ENCODE measurements around the gene RAB3GAP2. TPM values are rescaled to one million over a fixed set of nuclear protein-coding genes. Genes with fewer than 3 reads are reported as not detected.
"Not testable (repeated sequence)": the region's sequence is repeated elsewhere in the genome, so short reads cannot be mapped to it uniquely, and the experiment has no call there.

RAB3GAP2 gene
- total RNA-seq, 4 donors from 2014 or later = 37.0 to 53.1 (median 42.9) TPM

- H3K4me1 ChIP-seq = peaks cover 13 to 17% of the 10 kb centered on the region in 2 donors
- 92 to 96% methylated on average over 1 of the region's 1 CpG for WGBS, 2 donors
- no peak for TF ChIP-seq CTCF (IDR thresholded peaks at IDR 0.05)
- TF ChIP-seq POLR2A (IDR thresholded peaks at IDR 0.05) = no peak
- no peaks in the 10 kb centered on the region for H3K9me3 ChIP-seq
- DNase-seq = no peak
- H3K4me3 ChIP-seq (replicated peaks in 1 of 3) = no peak overlapping the region
- no peaks in the 10 kb centered on the region for H3K36me3 ChIP-seq
- H3K27me3 ChIP-seq = no peaks in the 10 kb centered on the region
- intact Hi-C loops (cut with DNase I) = no loop called here
- H3K27ac ChIP-seq = no peak overlapping the region
Measured at GRCh38 chr1:220224611-220225124, 47.6 kb downstream of the RAB3GAP2 start.

- no peak overlapping the region for H3K4me3 ChIP-seq (replicated peaks in 1 of 3)
Measured at GRCh38 chr1:220224033-220224432, 48.2 kb downstream of the RAB3GAP2 start.

GRCh38 chr1:220222939-220223338 is 49.3 kb downstream of the RAB3GAP2 start:
- TF ChIP-seq POLR2A (IDR thresholded peaks at IDR 0.05) (no peak), CTCF (IDR thresholded peaks at IDR 0.05) (no peak)

More at GRCh38 chr1:220224033-220224432, 48.2 kb downstream of the RAB3GAP2 start:
- peaks cover 15 to 17% of the 10 kb centered on the region in 2 donors for H3K4me1 ChIP-seq
- no peak for DNase-seq
- H3K9me3 ChIP-seq = no peaks in the 10 kb centered on the region
- H3K27ac ChIP-seq = no peak overlapping the region
- H3K36me3 ChIP-seq = no peaks in the 10 kb centered on the region
- 94 to 96% methylated on average over 2 of the region's 2 CpGs for WGBS, 2 donors
- intact Hi-C loops (cut with DNase I) = no loop called here
- TF ChIP-seq CTCF (IDR thresholded peaks at IDR 0.05) (no peak), POLR2A (IDR thresholded peaks at IDR 0.05) (no peak)
- H3K27me3 ChIP-seq = no peaks in the 10 kb centered on the region

GRCh38 chr1:220221670-220222069 is 50.6 kb downstream of the RAB3GAP2 start:
- intact Hi-C loops (cut with DNase I) = no loop called here
- no peak for DNase-seq
- Histone ChIP-seq H3K27ac (no peak overlapping the region), H3K4me3 (replicated peaks in 1 of 3) (no peak overlapping the region), H3K36me3 (no peaks in the 10 kb centered on the region), H3K4me1 (peaks cover 17 to 19% of the 10 kb centered on the region in 2 donors), H3K9me3 (no peaks in the 10 kb centered on the region), H3K27me3 (no peaks in the 10 kb centered on the region)
- TF ChIP-seq POLR2A (IDR thresholded peaks at IDR 0.05) = no peak
- TF ChIP-seq CTCF (IDR thresholded peaks at IDR 0.05) = no peak
- WGBS, 2 donors = 63 to 70% methylated on average over 3 of the region's 3 CpGs

More at GRCh38 chr1:220222939-220223338, 49.3 kb downstream of the RAB3GAP2 start:
- Histone ChIP-seq H3K4me3 (replicated peaks in 1 of 3) (no peak overlapping the region), H3K36me3 (no peaks in the 10 kb centered on the region), H3K9me3 (no peaks in the 10 kb centered on the region), H3K4me1 (peaks cover 17 to 19% of the 10 kb centered on the region in 2 donors), H3K27ac (no peak overlapping the region), H3K27me3 (no peaks in the 10 kb centered on the region)
- intact Hi-C loops (cut with DNase I) = no loop called here
- 86 to 93% methylated on average over 3 of the region's 3 CpGs for WGBS, 2 donors
- DNase-seq = no peak

GRCh38 chr1:220221269-220221668 is 51.0 kb downstream of the RAB3GAP2 start:
- WGBS, 2 donors = 96 to 98% methylated on average over 1 of the region's 1 CpG
- intact Hi-C loops (cut with DNase I) = no loop called here
- H3K27ac ChIP-seq = no peak overlapping the region

GRCh38 chr1:220220699-220221040 is 51.6 kb downstream of the RAB3GAP2 start:
- H3K4me3 ChIP-seq (replicated peaks in 1 of 3); H3K27ac ChIP-seq; H3K36me3 ChIP-seq; H3K27me3 ChIP-seq; DNase-seq; intact Hi-C loops (cut with DNase I); H3K9me3 ChIP-seq: not testable (repeated sequence)
- peaks cover 17 to 19% of the 10 kb centered on the region in 2 donors for H3K4me1 ChIP-seq
- WGBS, 2 donors = 90 to 91% methylated on average over 4 of the region's 4 CpGs

More at GRCh38 chr1:220221269-220221668, 51.0 kb downstream of the RAB3GAP2 start:
- H3K27me3 ChIP-seq = no peaks in the 10 kb centered on the region
- no peak for DNase-seq
- H3K4me1 ChIP-seq = peaks cover 17 to 19% of the 10 kb centered on the region in 2 donors
- no peak overlapping the region for H3K4me3 ChIP-seq (replicated peaks in 1 of 3)
- TF ChIP-seq CTCF (IDR thresholded peaks at IDR 0.05) (no peak), POLR2A (IDR thresholded peaks at IDR 0.05) (no peak)
- no peaks in the 10 kb centered on the region for H3K9me3 ChIP-seq
- no peaks in the 10 kb centered on the region for H3K36me3 ChIP-seq

Data from thyroid gland (tissue), 4 donors.